ENCODE measurements around the gene FOXP2. TPM values are rescaled to one million over a fixed set of nuclear protein-coding genes. Genes with fewer than 3 reads are reported as not detected.

The FOXP2 gene
- polyA plus RNA-seq, 2 of the 4 experiments (the other 2 are of a cell fraction) = 0.05 TPM; not detected in 1

Small RNAs within 50 kb of the gene (small RNA-seq; reads per million reads assigned to genes)
- gene MIR3666 = 0 reads per million in 6 experiments
- 0 reads per million in 6 experiments for gene RNA5SP238
